HEK293 (cell line): ENCODE measurements around the gene SYTL1.

Experiments used
- CTCF ChIA-PET: fragments of 350-600 bp; formaldehyde crosslinking; extraction: SDS; loops from one replicate; lab custom pipeline; 2021; ENCODE audit warnings: antibody characterized with exemption; lab: Yijun Ruan, JAX
- POLR2A ChIA-PET: fragments of 300-600 bp; formaldehyde crosslinking; extraction: SDS; loops from one replicate; lab custom pipeline; 2020; ENCODE audit warnings: antibody characterized with exemption, inconsistent platforms; lab: Yijun Ruan, JAX
- H3K27ac ChIP-seq: fragments of 200-500 bp; sonication (Bioruptor generic); 2 replicates; pipeline ENCODE4 v1.5.1; 2014; ENCODE audit warnings: low read depth, low read length, control low read depth, inconsistent platforms; ENCODE audit errors: extremely low read depth
- H3K36me3 ChIP-seq, 2 experiments: fragments of 200-500 bp in 1 of 2; sonication (Bioruptor generic) in 1 of 2; 1 replicate in 1 of 2; 2 replicates in 1 of 2; pipeline ENCODE4 v1.5.1; 2014 to 2017; ENCODE audit warnings: inconsistent platforms in 2 of 2, low read length in 2 of 2; ENCODE audit not compliant: control insufficient read depth in 2 of 2, insufficient read depth in 1 of 2
- H3K4me1 ChIP-seq: fragments of 200-500 bp; sonication (Bioruptor generic); 2 replicates; pipeline ENCODE4 v1.5.1; 2014; ENCODE audit warnings: mild to moderate bottlenecking, low read length, inconsistent platforms; ENCODE audit not compliant: control insufficient read depth, insufficient read depth
- H3K4me3 ChIP-seq: 2 replicates; pipeline ENCODE4 v1.5.1; 2011; ENCODE audit warnings: low read depth, mild to moderate bottlenecking, control low read depth, low read length, moderate library complexity
- H3K9me3 ChIP-seq: fragments of 200-500 bp; sonication (Bioruptor generic); 2 replicates; pipeline ENCODE4 v1.5.1; 2014; ENCODE audit warnings: low read depth, low read length, inconsistent platforms; ENCODE audit not compliant: control insufficient read depth, insufficient read depth
- ATF2 ChIP-seq: fragments of 450-650 bp; formaldehyde crosslinking; IDR thresholded peaks from 2 replicates; pipeline ENCODE4 v1.5.1; 2016; ENCODE audit warnings: missing biosample characterization, missing genetic modification characterization, low read depth
- KLF1 ChIP-seq: fragments of 450-650 bp; formaldehyde crosslinking; IDR thresholded peaks from 2 replicates; pipeline ENCODE4 v1.5.1; 2016; ENCODE audit warnings: missing biosample characterization, missing genetic modification characterization
- SP3 ChIP-seq: fragments of 450-650 bp; formaldehyde crosslinking; IDR thresholded peaks from 2 replicates; pipeline ENCODE4 v1.5.1; 2016; ENCODE audit warnings: missing biosample characterization, missing genetic modification characterization
- ZNF148 ChIP-seq: fragments of 450-650 bp; formaldehyde crosslinking; IDR thresholded peaks from 2 replicates; pipeline ENCODE4 v1.5.0; 2017; ENCODE audit warnings: missing biosample characterization, missing genetic modification characterization, borderline replicate concordance
- ZNF175 ChIP-seq: fragments of 450-650 bp; formaldehyde crosslinking; IDR thresholded peaks from 2 replicates; pipeline ENCODE4 v1.5.1; 2016; ENCODE audit warnings: missing biosample characterization, missing genetic modification characterization
- ZNF394 ChIP-seq: fragments of 450-650 bp; formaldehyde crosslinking; IDR thresholded peaks from 2 replicates; pipeline ENCODE4 v1.5.1; 2016; ENCODE audit warnings: missing biosample characterization, missing genetic modification characterization, mild to moderate bottlenecking, moderate library complexity, borderline replicate concordance
- ZNF514 ChIP-seq: fragments of 450-650 bp; formaldehyde crosslinking; IDR thresholded peaks from 2 replicates; pipeline ENCODE4 v1.5.1; 2016; ENCODE audit warnings: missing biosample characterization, missing genetic modification characterization
- ZNF544 ChIP-seq: fragments of 450-650 bp; formaldehyde crosslinking; IDR thresholded peaks from 2 replicates; pipeline ENCODE4 v1.5.0; 2017; ENCODE audit warnings: missing biosample characterization, missing genetic modification characterization
- ZNF555 ChIP-seq: fragments of 450-650 bp; formaldehyde crosslinking; conservative IDR thresholded peaks from 2 replicates; pipeline ENCODE4 v1.5.1; 2017; ENCODE audit warnings: missing biosample characterization, mild to moderate bottlenecking, missing genetic modification characterization, inconsistent platforms
- ZNF596 ChIP-seq: fragments of 450-650 bp; IDR thresholded peaks from 2 replicates; pipeline ENCODE4 v1.5.0; 2018; ENCODE audit warnings: missing biosample characterization, mild to moderate bottlenecking, missing genetic modification characterization, moderate library complexity
- ZNF626 ChIP-seq: fragments of 450-650 bp; sonication (Bioruptor Pico); formaldehyde crosslinking; IDR thresholded peaks from 2 replicates; pipeline ENCODE4 v1.5.1; 2018; ENCODE audit warnings: missing biosample characterization, missing genetic modification characterization, inconsistent platforms
- ZNF654 ChIP-seq: fragments of 450-650 bp; formaldehyde crosslinking; IDR thresholded peaks from 2 replicates; pipeline ENCODE4 v1.5.1; 2016; ENCODE audit warnings: low read depth, missing biosample characterization, missing genetic modification characterization
- ZNF660 ChIP-seq: fragments of 450-650 bp; IDR thresholded peaks from 2 replicates; pipeline ENCODE4 v1.5.1; 2018; ENCODE audit warnings: missing biosample characterization, mild to moderate bottlenecking, missing genetic modification characterization
- ZNF792 ChIP-seq: fragments of 450-650 bp; formaldehyde crosslinking; IDR thresholded peaks from 2 replicates; pipeline ENCODE4 v1.5.1; 2016; ENCODE audit warnings: missing biosample characterization, missing genetic modification characterization
- ZNF830 ChIP-seq: fragments of 450-650 bp; IDR thresholded peaks from 2 replicates; pipeline ENCODE4 v1.5.0; 2018; ENCODE audit warnings: missing biosample characterization, missing genetic modification characterization, low read depth, mild to moderate bottlenecking, moderate library complexity
- TF ChIP-seq, protein P1 (sequence below): fragments of 450-650 bp; formaldehyde crosslinking; IDR thresholded peaks from 2 replicates; pipeline ENCODE4 v1.5.1; 2016; ENCODE audit warnings: missing biosample characterization, missing genetic modification characterization

SYTL1 gene

DNA sequence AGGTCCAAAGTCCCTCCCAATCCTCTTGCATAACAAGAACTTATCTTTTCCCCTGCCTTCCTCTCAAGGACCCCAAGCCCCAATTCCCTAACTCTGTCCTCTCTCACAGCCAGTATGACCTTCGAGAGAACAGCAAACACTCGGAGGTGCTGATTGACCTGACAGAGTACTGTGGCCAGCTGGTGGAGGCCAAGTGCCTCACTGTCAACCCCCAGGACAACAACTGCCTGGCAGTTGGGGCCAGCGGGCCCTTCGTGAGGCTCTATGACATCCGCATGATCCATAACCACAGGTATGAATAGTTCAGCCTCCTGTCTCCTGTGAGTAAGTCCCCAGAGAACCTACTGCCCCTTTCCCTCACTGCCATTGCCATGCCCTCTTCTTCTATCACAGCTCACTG lies 49.7 kb upstream of the SYTL1 start:
- no peaks in the 10 kb centered on the region for H3K4me1 ChIP-seq
- H3K36me3 ChIP-seq: peaks cover 7 to 69% of the 10 kb centered on the region in 2 experiments; a peak in 2 of 3 replicates
- H3K27ac ChIP-seq: no peak overlapping the region
- no peaks in the 10 kb centered on the region for H3K9me3 ChIP-seq
- TF ChIP-seq ZNF830 (tag by site-specific recombination): no peak
- no peak for TF ChIP-seq ZNF792 (tag by site-specific recombination)
- TF ChIP-seq ZNF596 (tag by site-specific recombination): no peak
- no peak for TF ChIP-seq ZNF660 (tag by site-specific recombination)
- TF ChIP-seq ATF2: no peak
- no peak overlapping the region for H3K4me3 ChIP-seq
- CTCF ChIA-PET: interaction anchor here (1.0 kb wide), 1 partner anchor 10 kb away, joined by 3 read pairs; no protein-coding TSS in a partner anchor
- POLR2A ChIA-PET: no interaction called here

DNA sequence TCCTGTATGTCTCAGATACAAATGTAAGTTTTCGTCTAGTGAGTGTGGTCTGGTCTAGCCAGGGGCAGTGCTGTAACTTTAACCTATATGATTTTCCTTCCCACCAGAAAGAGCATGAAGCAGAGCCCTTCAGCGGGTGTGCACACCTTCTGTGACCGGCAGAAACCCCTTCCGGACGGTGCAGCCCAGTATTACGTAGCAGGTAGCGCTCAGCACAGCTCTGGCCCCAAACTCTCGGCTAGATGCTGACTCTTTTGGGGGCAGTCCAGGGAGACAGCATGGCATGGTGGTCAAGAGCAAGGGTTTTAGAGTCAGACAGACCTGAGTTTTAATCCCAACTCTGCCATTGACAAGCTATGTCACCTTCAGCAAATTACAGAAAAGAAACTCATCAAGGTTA lies 47.9 kb upstream of the SYTL1 start:
- no peak overlapping the region for H3K27ac ChIP-seq
- no peak overlapping the region for H3K4me3 ChIP-seq
- POLR2A ChIA-PET: no interaction called here
- no peak for TF ChIP-seq ZNF148 (tag by site-specific recombination)
- TF ChIP-seq ZNF626 (tag by site-specific recombination): no peak
- TF ChIP-seq ZNF544: no peak
- TF ChIP-seq ZNF175 (tag by site-specific recombination): no peak
- no peak for TF ChIP-seq KLF1 (tag by site-specific recombination)
- no peak for TF ChIP-seq ZNF514 (tag by site-specific recombination)
- no peak for TF ChIP-seq ZNF555 (tag by site-specific recombination)
- TF ChIP-seq SP3 (tag by site-specific recombination): no peak
- no peaks in the 10 kb centered on the region for H3K9me3 ChIP-seq
- CTCF ChIA-PET: interaction anchor here (0.6 to 9.8 kb wide), 13 partner anchors 11 to 314 kb away, joined by 3 to 202 read pairs (median 3); no protein-coding TSS in a partner anchor
- H3K36me3 ChIP-seq: peaks cover 0 to 76% of the 10 kb centered on the region in 2 experiments; a peak in 2 of 3 replicates
- H3K4me1 ChIP-seq: no peaks in the 10 kb centered on the region

GRCh38 chr1:27296773-27297291 lies 45.0 kb upstream of the SYTL1 start:
- Histone ChIP-seq H3K9me3 (no peaks in the 10 kb centered on the region), H3K4me1 (no peaks in the 10 kb centered on the region), H3K4me3 (no peak overlapping the region), H3K36me3 (peaks cover 0 to 88% of the 10 kb centered on the region in 2 experiments; a peak in 2 of 3 replicates)
- peak; percentile 21; the same call in 1 of the 2 replicates for TF ChIP-seq ZNF654 (tag by site-specific recombination)
- TF ChIP-seq, protein P1, sequence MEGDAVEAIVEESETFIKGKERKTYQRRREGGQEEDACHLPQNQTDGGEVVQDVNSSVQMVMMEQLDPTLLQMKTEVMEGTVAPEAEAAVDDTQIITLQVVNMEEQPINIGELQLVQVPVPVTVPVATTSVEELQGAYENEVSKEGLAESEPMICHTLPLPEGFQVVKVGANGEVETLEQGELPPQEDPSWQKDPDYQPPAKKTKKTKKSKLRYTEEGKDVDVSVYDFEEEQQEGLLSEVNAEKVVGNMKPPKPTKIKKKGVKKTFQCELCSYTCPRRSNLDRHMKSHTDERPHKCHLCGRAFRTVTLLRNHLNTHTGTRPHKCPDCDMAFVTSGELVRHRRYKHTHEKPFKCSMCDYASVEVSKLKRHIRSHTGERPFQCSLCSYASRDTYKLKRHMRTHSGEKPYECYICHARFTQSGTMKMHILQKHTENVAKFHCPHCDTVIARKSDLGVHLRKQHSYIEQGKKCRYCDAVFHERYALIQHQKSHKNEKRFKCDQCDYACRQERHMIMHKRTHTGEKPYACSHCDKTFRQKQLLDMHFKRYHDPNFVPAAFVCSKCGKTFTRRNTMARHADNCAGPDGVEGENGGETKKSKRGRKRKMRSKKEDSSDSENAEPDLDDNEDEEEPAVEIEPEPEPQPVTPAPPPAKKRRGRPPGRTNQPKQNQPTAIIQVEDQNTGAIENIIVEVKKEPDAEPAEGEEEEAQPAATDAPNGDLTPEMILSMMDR (tag by site-specific recombination): 0 out of 2 replicates have a peak, but pooled peaks have one; percentile 17
- TF ChIP-seq ZNF394 (tag by site-specific recombination): no peak
- TF ChIP-seq, all 188 proteins: peak for 2
- H3K27ac ChIP-seq: no peak overlapping the region
- CTCF ChIA-PET: interaction anchor here (0.6 to 9.8 kb wide), 55 partner anchors 8 to 373 kb away, joined by 3 to 202 read pairs (median 5); partner anchors contain the start of genes CD164L2, MAP3K6 and SYTL1
- POLR2A ChIA-PET: interaction anchor here (1.0 to 1.1 kb wide), 2 partner anchors 30 to 69 kb away, joined by 4 to 6 read pairs; no protein-coding TSS in a partner anchor
